HG03066 (cell line): ENCODE results near the gene DPYD.
A peak's percentile ranks its signal among the peaks of the same experiment; 100 is the strongest.

Experiments used
- ATAC-seq: cut with Tn5 transposase; IDR thresholded peaks from one replicate; pipeline ENCODE4 v1.9.1; 2021; ENCODE audit warnings: low read depth; ENCODE audit not compliant: unreplicated experiment

Gene DPYD

GRCh38 chr1:97907886-97908285, 12.9 kb downstream of the DPYD start:
- no peak for ATAC-seq

GRCh38 chr1:97906567-97907241, 14.1 kb downstream of the DPYD start:
- no peak for ATAC-seq

GRCh38 chr1:97905141-97905940, 15.5 kb downstream of the DPYD start:
- no peak for ATAC-seq

GRCh38 chr1:97904534-97904933, 16.3 kb downstream of the DPYD start:
- ATAC-seq = no peak

GRCh38 chr1:97903626-97904025, 17.2 kb downstream of the DPYD start:
- no peak for ATAC-seq

GRCh38 chr1:97902067-97902466, 18.8 kb downstream of the DPYD start:
- no peak for ATAC-seq

- ATAC-seq = no peak
Measured at GRCh38 chr1:97901017-97901658, 19.7 kb downstream of the DPYD start.

GRCh38 chr1:97898948-97899347, 21.9 kb downstream of the DPYD start:
- ATAC-seq = no peak

- ATAC-seq = no peak
Measured at GRCh38 chr1:97895278-97895677, 25.6 kb downstream of the DPYD start.

GRCh38 chr1:97893844-97894243, 27.0 kb downstream of the DPYD start:
- no peak for ATAC-seq

- no peak for ATAC-seq
Measured at GRCh38 chr1:97886199-97886598, 34.6 kb downstream of the DPYD start.

- no peak for ATAC-seq
Measured at GRCh38 chr1:97883823-97884222, 37.0 kb downstream of the DPYD start.

GRCh38 chr1:97877307-97877706, 43.5 kb downstream of the DPYD start:
- ATAC-seq = no peak

- ATAC-seq = no peak
Measured at GRCh38 chr1:97875996-97876395, 44.8 kb downstream of the DPYD start.

GRCh38 chr1:97870589-97870988, 50.2 kb downstream of the DPYD start:
- no peak for ATAC-seq

GRCh38 chr1:97869441-97869840, 51.4 kb downstream of the DPYD start:
- ATAC-seq = no peak

- ATAC-seq = no peak
Measured at GRCh38 chr1:97867127-97867526, 53.7 kb downstream of the DPYD start.

GRCh38 chr1:97864615-97865014, 56.2 kb downstream of the DPYD start:
- ATAC-seq = peak; percentile 53

- no peak for ATAC-seq
Measured at GRCh38 chr1:97853221-97853620, 67.6 kb downstream of the DPYD start.

GRCh38 chr1:97849345-97850340, 71.2 kb downstream of the DPYD start:
- ATAC-seq = peak; percentile 50
